Suppressor macrophage treated with lipopolysaccharide for 4 hours (primary cell): ENCODE data around the gene REG3A.

ENCODE experiments used
- DNase-seq: peaks from one replicate; pipeline ENCODE4 v3.0.0-alpha.2; 2020

REG3A gene

DNA sequence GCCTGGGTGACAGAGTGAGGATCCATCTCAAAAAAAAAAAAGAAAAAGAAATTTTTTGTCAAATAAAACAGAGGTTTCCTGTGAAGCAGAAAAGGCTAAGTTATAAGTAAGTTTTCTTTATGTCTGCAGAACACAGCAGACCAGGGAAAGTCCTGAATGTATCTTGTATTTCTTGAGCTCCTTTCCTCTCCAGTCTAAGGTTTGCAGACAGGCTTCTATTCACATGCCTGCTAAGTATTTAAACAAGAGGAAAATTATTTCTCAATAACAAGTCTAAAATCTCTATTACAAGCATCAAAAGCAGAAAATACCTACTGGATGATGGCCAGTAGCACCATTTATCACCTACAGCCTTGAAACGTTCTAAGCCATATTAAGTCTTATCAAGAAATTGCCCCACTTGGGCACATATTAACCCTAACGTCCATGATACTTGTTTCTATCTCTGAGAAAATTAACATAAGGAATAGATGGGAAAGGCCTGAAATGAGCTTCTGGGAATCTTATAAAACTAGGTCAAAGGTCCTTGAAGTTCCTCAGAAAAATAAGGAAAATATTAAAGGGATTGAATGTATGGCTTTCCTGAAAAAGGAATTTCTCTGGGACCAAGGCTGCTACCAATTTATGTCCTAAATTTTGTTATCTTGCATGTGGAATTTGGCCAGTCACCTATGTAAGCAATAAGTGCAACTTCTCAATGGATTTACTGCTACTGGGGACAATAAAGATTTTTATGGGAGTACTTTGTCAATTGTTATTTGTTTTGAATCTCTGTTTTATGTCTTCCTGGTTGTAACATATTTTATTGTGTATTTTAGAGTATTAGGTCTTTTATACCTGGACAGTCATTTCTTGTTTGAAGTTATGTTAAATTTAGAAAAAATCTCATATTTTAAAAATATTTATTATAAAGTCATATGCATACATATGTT is 42.3 kb downstream of the REG3A start:
- no peak for DNase-seq

DNA sequence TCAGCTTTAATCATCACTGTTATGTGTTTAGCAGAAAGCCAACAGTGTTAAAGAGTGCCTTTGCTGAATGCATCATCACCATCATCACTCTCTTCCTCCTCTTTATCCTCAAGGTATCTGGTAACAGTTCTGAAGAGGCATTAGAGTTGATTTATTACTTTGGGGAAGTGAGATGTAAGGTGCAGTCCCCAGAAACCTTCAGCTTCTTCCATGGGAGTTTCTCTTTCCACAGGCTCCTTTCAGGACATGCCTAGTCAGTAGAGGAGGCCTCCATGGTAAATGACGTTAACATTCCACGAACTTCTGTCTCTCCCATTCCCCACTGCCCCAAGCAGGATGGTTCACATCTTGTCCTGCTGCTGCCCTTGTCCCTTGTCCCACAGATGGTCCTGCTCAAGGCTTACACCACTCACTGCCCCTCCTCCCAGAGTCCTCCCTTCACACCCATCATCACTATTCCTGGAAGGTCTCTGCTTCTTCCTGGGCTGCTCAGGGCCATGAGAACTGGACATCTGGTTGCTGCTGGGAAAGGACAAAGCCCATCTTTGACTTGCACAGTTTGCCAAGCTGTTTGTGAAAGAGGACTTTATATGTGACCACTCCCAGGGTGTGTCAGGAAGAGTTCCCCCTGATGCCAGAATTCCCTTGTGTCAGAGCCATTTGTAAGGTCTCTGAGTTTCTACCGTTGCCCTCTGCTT is 44.6 kb downstream of the REG3A start:
- no peak for DNase-seq

DNA sequence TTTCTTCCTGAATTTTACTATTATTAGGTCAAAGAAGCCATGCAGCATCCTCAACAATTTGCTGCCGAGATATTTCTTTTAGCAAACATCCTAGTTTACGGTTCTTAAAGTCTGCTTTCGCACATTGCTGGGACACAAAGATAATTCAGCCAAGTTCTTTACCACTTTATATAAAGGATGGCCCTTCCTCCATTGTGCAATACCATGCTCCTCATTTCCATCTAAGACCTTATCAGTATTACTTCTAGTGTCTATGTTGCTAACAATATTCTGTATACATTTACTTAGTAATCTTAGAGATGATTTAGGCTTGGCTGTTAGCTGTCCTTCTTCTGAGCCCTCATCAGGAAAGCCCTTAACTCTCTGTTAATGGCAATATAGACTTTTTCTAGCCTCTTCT is 47.3 kb downstream of the REG3A start:
- DNase-seq: no peak
